CD4-positive, alpha-beta T cell treated with Interferon alpha-2 for 1 hour (primary cell): ENCODE measurements around the gene FGFR1OP2.
A peak's percentile ranks its signal among the peaks of the same experiment; 100 is the strongest.
"Not testable (repeated sequence)": the region's sequence is repeated elsewhere in the genome, so short reads cannot be mapped to it uniquely, and the experiment has no call there.

Source experiments
- DNase-seq, 2 donors: peaks; one replicate each; pipeline ENCODE4 v3.0.0-alpha.2; 2020 to 2022

Gene FGFR1OP2

GRCh38 chr12:26937863-26938700 lies at the start of gene FGFR1OP2, which contains the start of gene INTS13:
Gene FGFR1OP2, plus strand, starts transcription at chr12:26938470. Its CDS starts 15,689 bp downstream, at chr12:26954159.
Gene INTS13, minus strand, starts transcription at chr12:26937981. Its CDS starts 1,178 bp downstream, at chr12:26936803.
- peak; percentile 98 for DNase-seq

GRCh38 chr12:26890784-26891183 lies 47.5 kb upstream of the FGFR1OP2 start:
- no peak for DNase-seq

GRCh38 chr12:26891704-26892103 lies 46.6 kb upstream of the FGFR1OP2 start:
- no peak for DNase-seq

GRCh38 chr12:26895672-26896071 lies 42.6 kb upstream of the FGFR1OP2 start:
- no peak for DNase-seq

- DNase-seq = no peak
Measured at GRCh38 chr12:26896913-26897312, 41.4 kb upstream of the FGFR1OP2 start.

- DNase-seq = not testable (repeated sequence)
Measured at GRCh38 chr12:26903396-26903795, 34.9 kb upstream of the FGFR1OP2 start.

- no peak for DNase-seq
Measured at GRCh38 chr12:26906024-26906423, 32.2 kb upstream of the FGFR1OP2 start.

- no peak for DNase-seq
Measured at GRCh38 chr12:26906704-26907103, 31.6 kb upstream of the FGFR1OP2 start.

- DNase-seq = no peak
Measured at GRCh38 chr12:26918321-26919215, 19.7 kb upstream of the FGFR1OP2 start.

- no peak for DNase-seq
Measured at GRCh38 chr12:26919216-26919555, 19.1 kb upstream of the FGFR1OP2 start.

GRCh38 chr12:26921886-26922285 lies 16.4 kb upstream of the FGFR1OP2 start:
- DNase-seq = no peak

GRCh38 chr12:26928661-26929060 lies 9.6 kb upstream of the FGFR1OP2 start:
- DNase-seq = no peak

GRCh38 chr12:26929590-26929989 lies 8.7 kb upstream of the FGFR1OP2 start:
- no peak for DNase-seq

- no peak for DNase-seq
Measured at GRCh38 chr12:26935636-26936378, 2.5 kb upstream of the FGFR1OP2 start.

- peak in 1 of 2 donors; percentile 59 for DNase-seq
Measured at GRCh38 chr12:26936559-26937442, 1.5 kb upstream of the FGFR1OP2 start.

GRCh38 chr12:26937443-26937862 lies 817 bp upstream of the FGFR1OP2 start:
- no peak for DNase-seq

- DNase-seq = peak in 1 of 2 donors; percentile 42
Measured at GRCh38 chr12:26938701-26939062, 412 bp downstream of the FGFR1OP2 start.

GRCh38 chr12:26939192-26939832 lies 1.0 kb downstream of the FGFR1OP2 start:
- peak in 1 of 2 donors; percentile 38 for DNase-seq

- no peak for DNase-seq
Measured at GRCh38 chr12:26939953-26940352, 1.7 kb downstream of the FGFR1OP2 start.

GRCh38 chr12:26940516-26941214 lies 2.4 kb downstream of the FGFR1OP2 start:
- DNase-seq = peak in 1 of 2 donors; percentile 65

- DNase-seq = peak in 1 of 2 donors; percentile 78
Measured at GRCh38 chr12:26941215-26941594, 2.9 kb downstream of the FGFR1OP2 start.
